Thyroid gland (tissue), 4 donors: Measurements from ENCODE around the gene SUPT3H. TPM values are rescaled to one million over a fixed set of nuclear protein-coding genes. Genes with fewer than 3 reads are reported as not detected.

Source experiments
- DNase-seq, 2 donors: peaks; one replicate each; pipeline ENCODE4 v3.0.0-alpha.2; 2019
- H3K27ac ChIP-seq, 3 donors: fragments of 200-600 bp; sonication (generic); 1 replicate in 2 of 3; 2 replicates in 1 of 3; pipeline ENCODE4 v1.5.1; 2016 to 2019; ENCODE audit warnings: mild to moderate bottlenecking in 1 of 3, moderate library complexity in 1 of 3
- H3K27me3 ChIP-seq: fragments of 200-600 bp; sonication (generic); one replicate; pipeline ENCODE4 v1.5.1; 2019
- H3K36me3 ChIP-seq, 2 donors: fragments of 200-600 bp; sonication (generic); one replicate each; pipeline ENCODE4 v1.5.1; 2016 to 2019
- H3K4me1 ChIP-seq, 2 donors: fragments of 200-600 bp; sonication (generic); one replicate each; pipeline ENCODE4 v1.5.1; 2017 to 2019
- H3K4me3 ChIP-seq, 3 donors: fragments of 200-600 bp; sonication (generic); replicated peaks in 1 of 3; 1 replicate in 2 of 3; 2 replicates in 1 of 3; pipeline ENCODE4 v1.5.1; 2016; ENCODE audit warnings: mild to moderate bottlenecking in 1 of 3
- H3K9me3 ChIP-seq: fragments of 200-600 bp; sonication (generic); one replicate; pipeline ENCODE4 v1.5.1; 2017
- POLR2A ChIP-seq, 2 donors: fragments of 450-650 bp; IDR thresholded peaks; one replicate each; pipeline ENCODE4 v1.6.1; 2017; ENCODE audit warnings: antibody characterized with exemption in 2 of 2, mild to moderate bottlenecking in 2 of 2, moderate library complexity in 1 of 2
- WGBS, 2 donors: methylation state at CpG; one replicate each; pipeline ENCODE4 v1.1.5; 2017; 5-methylcytosine and 5-hydroxymethylcytosine counted together
- intact Hi-C: fragments of 100-400 bp; cut with DNase I; formaldehyde crosslinking; loops from one replicate; pipeline ENCODE4 v1.15.1; 2023
- total RNA-seq, 4 donors: library from RNA; depleted of rRNA; stranded (reverse); fragments of >200 nt; gene quantifications; one replicate each; pipeline ENCODE4 v1.2.3, GENCODE V29; 2016
- TF ChIP-seq, protein P1 (sequence below), 6 experiments: fragments of 200-600 bp in 3 of 6; fragments of 450-650 bp in 3 of 6; sonication (generic) in 3 of 6; IDR thresholded peaks; one replicate each; pipeline ENCODE4 v1.5.1; 2016 to 2019; ENCODE audit warnings: antibody characterized with exemption in 6 of 6, mild to moderate bottlenecking in 2 of 6, inconsistent platforms in 1 of 6, moderate library complexity in 1 of 6

The SUPT3H gene
- total RNA-seq, 4 donors from 2014 or later, result 9.8 to 21.6 (median 11.1) TPM

DNA sequence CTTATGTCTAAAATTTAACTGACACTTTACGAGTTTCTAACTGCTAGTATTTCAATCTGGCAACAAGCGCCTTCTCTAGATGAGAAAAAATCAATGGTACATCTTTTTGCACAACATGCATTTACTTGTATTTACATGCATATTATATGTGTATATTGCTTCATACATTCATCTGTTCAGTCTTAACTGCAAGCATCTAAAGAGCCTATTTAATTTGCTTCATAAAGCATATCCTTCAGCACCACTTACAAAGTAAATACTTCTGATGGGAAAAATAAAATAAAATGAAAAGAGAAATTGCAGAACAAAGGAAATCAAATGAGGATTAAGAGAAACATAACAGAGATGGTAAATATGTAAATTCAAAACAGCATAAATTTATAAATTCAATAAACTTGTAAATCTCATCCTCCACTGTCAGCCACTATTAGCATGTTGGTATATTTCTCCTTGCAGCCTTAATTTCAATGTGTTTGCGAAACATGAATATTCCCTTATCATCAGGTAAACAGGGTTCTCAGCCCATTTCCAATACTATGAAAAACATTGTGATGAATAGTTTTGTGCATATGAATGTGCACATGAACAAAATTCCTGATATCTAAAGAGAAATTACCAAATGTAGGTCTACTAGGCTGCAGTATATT, 382.1 kb downstream of the SUPT3H start:
- intact Hi-C loops, result no loop called here
- Histone ChIP-seq H3K4me3 (no peak overlapping the region), H3K36me3 (no peaks in the 10 kb centered on the region), H3K27me3 (no peaks in the 10 kb centered on the region), H3K27ac (no peak overlapping the region), H3K9me3 (no peaks in the 10 kb centered on the region), H3K4me1 (no peaks in the 10 kb centered on the region)
- WGBS, 2 donors, result 95 to 96% methylated on average over 3 of the region's 3 CpGs
- no peak for DNase-seq
- TF ChIP-seq POLR2A (IDR thresholded peaks at IDR 0.05), result no peak
- TF ChIP-seq, protein P1, sequence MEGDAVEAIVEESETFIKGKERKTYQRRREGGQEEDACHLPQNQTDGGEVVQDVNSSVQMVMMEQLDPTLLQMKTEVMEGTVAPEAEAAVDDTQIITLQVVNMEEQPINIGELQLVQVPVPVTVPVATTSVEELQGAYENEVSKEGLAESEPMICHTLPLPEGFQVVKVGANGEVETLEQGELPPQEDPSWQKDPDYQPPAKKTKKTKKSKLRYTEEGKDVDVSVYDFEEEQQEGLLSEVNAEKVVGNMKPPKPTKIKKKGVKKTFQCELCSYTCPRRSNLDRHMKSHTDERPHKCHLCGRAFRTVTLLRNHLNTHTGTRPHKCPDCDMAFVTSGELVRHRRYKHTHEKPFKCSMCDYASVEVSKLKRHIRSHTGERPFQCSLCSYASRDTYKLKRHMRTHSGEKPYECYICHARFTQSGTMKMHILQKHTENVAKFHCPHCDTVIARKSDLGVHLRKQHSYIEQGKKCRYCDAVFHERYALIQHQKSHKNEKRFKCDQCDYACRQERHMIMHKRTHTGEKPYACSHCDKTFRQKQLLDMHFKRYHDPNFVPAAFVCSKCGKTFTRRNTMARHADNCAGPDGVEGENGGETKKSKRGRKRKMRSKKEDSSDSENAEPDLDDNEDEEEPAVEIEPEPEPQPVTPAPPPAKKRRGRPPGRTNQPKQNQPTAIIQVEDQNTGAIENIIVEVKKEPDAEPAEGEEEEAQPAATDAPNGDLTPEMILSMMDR (IDR thresholded peaks at IDR 0.05), result no peak

DNA sequence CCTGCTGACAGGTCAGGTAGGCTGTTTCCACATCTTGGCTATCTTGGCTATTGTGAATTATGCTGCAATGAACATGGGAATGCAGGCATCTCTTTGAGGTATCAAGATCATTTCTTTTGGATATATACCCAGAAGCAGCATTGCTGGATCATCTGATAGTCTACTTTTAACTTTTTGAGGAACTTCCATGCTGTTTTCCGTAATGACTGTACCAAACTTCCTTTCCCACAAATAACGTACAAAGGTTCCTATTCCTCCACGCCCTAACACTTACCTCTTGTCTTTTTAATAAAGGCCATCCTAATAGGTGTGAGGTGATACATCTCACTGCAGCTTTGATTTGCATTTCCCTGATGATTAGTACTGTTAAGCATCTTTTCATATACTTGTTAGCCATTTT, 388.3 kb downstream of the SUPT3H start:
- intact Hi-C loops, result no loop called here
- 80 to 95% methylated on average over 3 of the region's 3 CpGs for WGBS, 2 donors
- H3K4me1 ChIP-seq, result no peaks in the 10 kb centered on the region
- no peaks in the 10 kb centered on the region for H3K9me3 ChIP-seq
- no peak for DNase-seq
- H3K27me3 ChIP-seq, result no peaks in the 10 kb centered on the region
- no peaks in the 10 kb centered on the region for H3K36me3 ChIP-seq
- H3K27ac ChIP-seq, result no peak overlapping the region
- TF ChIP-seq POLR2A (IDR thresholded peaks at IDR 0.05), result no peak
- TF ChIP-seq, protein P1 (IDR thresholded peaks at IDR 0.05), result no peak
- no peak overlapping the region for H3K4me3 ChIP-seq

DNA sequence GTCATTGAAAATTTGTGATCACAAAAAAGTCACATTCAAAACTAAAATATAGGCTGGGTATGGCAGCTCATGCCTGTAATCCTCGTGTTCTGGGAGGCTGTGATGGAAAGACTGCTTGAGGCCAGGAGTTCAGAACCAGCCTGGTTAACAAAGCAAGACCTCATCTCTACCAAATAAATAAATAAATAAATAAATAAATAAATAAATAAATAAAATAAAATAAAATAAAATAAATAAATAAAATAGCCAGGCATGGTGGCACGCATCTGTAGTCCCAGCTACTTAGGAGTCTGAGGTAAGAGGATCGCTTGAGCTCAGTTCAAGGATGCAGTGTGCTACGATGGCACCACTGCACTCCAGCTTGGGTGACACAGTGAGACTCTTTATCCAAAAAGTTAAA, 392.7 kb downstream of the SUPT3H start:
- Histone ChIP-seq H3K36me3 (no peaks in the 10 kb centered on the region), H3K9me3 (no peaks in the 10 kb centered on the region), H3K4me3 (no peak overlapping the region), H3K27me3 (no peaks in the 10 kb centered on the region), H3K27ac (no peak overlapping the region), H3K4me1 (peaks cover 0 to 4% of the 10 kb centered on the region in 2 donors)
- DNase-seq, result no peak
- WGBS, 2 donors, result 97 to 98% methylated on average over 4 of the region's 4 CpGs
- TF ChIP-seq POLR2A (IDR thresholded peaks at IDR 0.05), result no peak
- TF ChIP-seq, protein P1 (IDR thresholded peaks at IDR 0.05), result no peak
- intact Hi-C loops, result no loop called here

DNA sequence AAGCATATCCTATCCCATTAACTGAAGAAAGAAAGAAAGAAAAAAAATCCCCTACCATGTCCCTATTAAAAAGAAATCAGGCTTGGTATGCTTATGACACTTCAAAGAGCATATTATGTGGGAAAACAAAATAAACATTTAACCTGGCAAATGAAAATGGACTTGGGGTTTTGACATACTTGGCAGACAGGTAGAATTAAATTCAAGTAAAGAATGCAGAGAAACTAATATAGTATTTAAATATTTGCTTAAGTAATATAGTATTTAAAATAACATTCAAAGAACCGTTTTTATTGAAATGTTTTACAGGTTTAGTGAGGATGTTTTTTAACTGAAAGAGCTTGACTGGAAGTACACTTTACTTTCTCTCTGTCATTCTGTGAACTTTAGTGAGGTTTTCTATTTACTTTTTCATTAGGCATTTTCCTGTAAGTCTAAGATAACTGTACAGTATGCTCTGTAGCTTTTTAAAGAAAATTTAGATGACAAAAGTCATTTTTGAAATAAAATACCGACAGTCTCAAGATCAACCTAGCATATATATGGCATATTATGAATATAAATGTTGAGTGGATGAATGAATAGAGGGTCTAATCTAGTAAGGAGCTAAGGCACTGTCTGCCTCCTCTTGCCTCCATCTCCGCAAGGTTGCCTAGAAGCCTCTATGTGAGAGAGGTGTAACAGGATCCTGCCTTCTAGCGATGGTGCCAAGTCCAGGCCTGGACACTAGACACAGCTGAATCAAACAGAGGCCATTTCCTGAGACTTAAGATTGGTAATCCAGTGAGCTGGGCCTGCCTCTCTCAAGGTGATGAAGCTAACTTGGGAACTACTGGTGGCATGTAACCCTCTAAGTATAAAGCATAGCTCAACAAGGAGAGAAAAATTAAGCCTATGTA, 394.0 kb downstream of the SUPT3H start:
- intact Hi-C loops, result no loop called here
- no peak for DNase-seq
- Histone ChIP-seq H3K36me3 (no peaks in the 10 kb centered on the region), H3K27ac (no peak overlapping the region), H3K27me3 (no peaks in the 10 kb centered on the region), H3K9me3 (no peaks in the 10 kb centered on the region), H3K4me3 (no peak overlapping the region), H3K4me1 (peaks cover 0 to 4% of the 10 kb centered on the region in 2 donors)
- 84 to 87% methylated on average over 4 of the region's 4 CpGs for WGBS, 2 donors
- TF ChIP-seq, protein P1 (IDR thresholded peaks at IDR 0.05), result no peak
- TF ChIP-seq POLR2A (IDR thresholded peaks at IDR 0.05), result no peak

DNA sequence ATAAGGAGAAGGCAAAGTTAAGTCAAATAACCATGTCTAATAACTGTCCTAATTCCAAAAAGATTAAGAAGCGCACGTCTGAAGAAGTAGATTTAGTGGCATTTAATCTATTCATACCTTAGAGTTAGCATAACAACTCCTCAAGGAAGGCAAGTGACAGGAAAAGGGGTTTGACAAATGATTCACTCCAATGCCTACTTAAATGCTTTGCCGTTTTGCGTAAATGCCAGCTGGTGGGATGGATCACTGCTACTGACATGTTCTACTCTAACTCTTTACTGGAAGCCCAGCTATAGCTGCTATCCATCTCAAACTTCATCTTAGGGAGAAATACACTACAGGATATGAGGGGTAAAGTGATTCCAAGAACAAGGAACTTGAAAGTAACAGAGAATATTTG, 396.9 kb downstream of the SUPT3H start:
- TF ChIP-seq, protein P1 (IDR thresholded peaks at IDR 0.05), result no peak
- no peak for TF ChIP-seq POLR2A (IDR thresholded peaks at IDR 0.05)
- intact Hi-C loops, result no loop called here
- 84 to 89% methylated on average over 4 of the region's 4 CpGs for WGBS, 2 donors
- no peak overlapping the region for H3K4me3 ChIP-seq
- no peaks in the 10 kb centered on the region for H3K27me3 ChIP-seq
- no peak overlapping the region for H3K27ac ChIP-seq
- no peaks in the 10 kb centered on the region for H3K36me3 ChIP-seq
- peaks cover 0 to 4% of the 10 kb centered on the region in 2 donors for H3K4me1 ChIP-seq
- no peak for DNase-seq
- no peaks in the 10 kb centered on the region for H3K9me3 ChIP-seq
